ENCODE results near the gene ASS1.

The ASS1 gene

GRCh38 chr9:130500340-130501180, 55.8 kb downstream of the ASS1 start:
- DNase-seq: no peak

DNA sequence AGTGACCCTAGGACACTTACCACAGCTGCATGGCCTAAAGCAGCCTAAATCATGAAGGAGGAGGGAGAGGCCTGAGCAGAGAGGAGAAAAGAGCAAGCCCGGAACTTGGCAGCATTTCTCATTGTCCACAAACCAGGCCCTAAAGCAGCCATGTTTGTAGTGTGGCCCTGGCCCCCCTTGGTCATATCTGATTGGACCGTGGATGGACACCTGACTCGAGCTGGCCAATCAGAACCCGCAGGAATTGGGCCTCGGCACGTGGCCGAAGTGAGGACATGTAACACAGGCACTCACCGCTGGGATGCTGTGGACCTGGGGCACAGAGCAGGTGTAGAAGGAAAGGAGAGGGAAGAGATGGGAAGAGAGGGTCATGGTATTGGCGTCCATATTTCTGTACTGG, 56.9 kb downstream of the ASS1 start:
- DNase-seq: no peak

- no peak for DNase-seq
These were observed 63.5 kb downstream of the ASS1 start for GRCh38 chr9:130508218-130508617.

GRCh38 chr9:130512199-130512598, 67.4 kb downstream of the ASS1 start:
- DNase-seq: no peak

GRCh38 chr9:130513078-130513477, 68.3 kb downstream of the ASS1 start:
- no peak for DNase-seq

GRCh38 chr9:130518233-130518632, 73.5 kb downstream of the ASS1 start:
- no peak for DNase-seq

- DNase-seq: no peak
These were observed 74.4 kb downstream of the ASS1 start for GRCh38 chr9:130518943-130519799.

GRCh38 chr9:130519927-130520326, 75.2 kb downstream of the ASS1 start:
- no peak for DNase-seq

GRCh38 chr9:130521715-130522114, 77.0 kb downstream of the ASS1 start:
- no peak for DNase-seq

DNA sequence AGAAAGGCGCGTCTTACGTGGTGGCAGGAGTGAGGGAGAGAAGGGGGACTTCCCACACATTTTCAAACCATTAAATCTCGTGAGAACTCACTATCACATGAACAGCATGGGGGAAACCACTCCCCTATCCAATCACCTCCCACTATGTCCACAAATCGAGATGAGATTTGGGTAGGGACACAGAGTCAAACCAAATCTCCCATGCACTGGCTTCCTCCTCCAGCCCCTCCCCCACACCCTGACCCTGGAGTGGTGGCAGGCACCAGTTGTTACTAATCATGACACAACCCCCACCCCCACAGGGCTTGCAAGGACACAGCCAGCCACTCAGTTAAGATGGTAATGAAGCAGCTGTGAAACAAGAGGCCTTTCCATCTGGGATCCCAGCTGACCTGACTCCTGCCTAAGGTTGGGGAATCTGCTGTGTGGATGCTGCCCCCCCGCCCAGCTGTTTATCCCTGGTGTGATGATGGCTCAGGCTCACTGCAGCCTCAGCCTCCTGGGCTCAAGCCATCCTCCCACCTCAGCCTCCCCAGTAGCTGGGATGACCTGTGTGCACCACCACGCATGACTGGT, 77.6 kb downstream of the ASS1 start:
- DNase-seq: no peak

DNA sequence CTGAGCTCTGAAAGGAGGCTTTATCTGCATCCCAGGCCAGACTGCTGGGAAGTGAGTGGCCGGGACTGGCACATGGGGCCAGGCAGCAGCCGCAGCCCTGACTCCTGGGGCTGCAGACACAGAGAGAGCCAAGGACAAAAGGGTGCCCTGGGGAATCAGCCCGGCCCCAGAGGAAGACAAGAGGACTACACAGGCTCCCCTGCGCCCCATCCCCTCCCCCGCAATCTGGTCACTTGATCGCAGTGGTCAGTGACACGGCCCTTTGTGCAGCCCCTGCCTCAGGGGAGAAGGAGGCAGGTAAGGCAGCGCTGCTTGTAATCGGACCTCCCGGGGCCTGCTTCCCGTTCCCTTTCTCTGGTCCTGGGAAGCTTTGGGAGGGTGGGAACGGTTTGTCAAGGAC, 79.2 kb downstream of the ASS1 start:
- DNase-seq: no peak

DNA sequence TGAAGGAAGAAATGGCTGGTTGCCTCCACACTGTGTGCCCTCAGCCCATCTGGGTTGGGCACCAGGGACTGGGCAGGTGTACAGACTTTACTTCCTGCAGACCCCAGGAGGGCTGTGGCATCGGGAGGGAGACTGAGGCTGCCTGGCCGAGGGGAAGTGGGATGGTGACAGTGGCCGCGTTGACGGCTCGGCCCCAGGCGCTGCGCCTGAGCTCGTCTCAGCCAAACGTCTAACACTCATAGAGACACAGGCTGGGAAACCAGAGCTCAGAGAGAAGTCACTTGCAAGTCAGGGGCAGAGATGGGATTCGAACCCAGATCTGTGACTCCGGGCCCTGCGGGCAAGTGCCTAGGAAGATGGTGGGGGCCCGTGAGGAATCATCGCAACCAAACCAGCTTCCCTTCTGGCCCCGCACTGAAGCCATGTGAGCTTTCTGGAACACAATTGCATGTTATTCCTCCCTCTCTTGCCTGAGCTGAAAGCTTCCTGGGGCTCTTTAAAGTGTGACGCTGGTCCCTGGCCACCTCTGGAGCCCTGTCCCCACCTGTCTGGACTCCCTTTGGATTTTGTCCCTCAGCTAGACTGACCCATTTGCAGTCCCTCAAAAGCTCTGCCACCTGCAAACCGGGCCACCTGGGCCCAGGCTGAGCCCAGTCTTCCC, 81.6 kb downstream of the ASS1 start:
- no peak for DNase-seq

DNA sequence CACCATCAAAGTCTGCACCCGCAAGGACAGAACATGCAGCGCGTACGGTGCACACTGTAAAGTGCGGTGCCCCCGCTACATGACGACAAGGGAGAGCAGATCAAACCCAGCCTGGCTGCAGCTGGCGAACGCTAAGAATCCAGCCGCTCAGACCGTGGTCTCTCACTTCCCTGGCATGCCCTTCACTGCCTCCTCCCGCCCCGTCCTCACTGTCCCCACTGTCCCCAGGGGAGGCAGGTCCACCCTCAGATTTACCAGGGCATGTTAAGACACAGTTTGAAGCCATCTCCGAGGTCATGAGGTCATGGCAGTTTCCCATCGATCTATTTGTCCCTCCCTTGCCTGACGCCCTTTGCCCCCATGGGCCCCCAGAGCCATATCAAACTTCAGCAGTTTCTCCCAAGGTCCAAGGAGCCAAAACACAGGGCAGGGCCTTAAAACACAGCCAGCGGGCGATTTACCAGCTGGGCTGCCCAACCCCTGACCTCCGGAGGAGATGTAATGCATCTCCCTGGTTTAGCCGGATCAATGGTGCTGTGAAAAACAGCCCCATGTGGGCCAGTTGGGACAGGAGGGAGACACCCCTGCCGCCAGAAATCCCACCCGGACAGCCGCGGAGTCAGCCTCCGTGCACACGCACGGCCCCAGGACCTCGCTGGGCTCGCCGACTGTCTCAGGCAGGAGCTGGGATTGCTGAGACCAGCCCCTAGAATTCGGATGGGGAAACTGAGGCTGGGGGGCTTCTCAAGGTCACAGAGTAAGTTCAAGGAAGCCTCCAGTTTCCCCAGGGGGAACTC, 82.3 kb downstream of the ASS1 start:
- no peak for DNase-seq

GRCh38 chr9:130527651-130528310, 83.0 kb downstream of the ASS1 start:
- no peak for DNase-seq

DNA sequence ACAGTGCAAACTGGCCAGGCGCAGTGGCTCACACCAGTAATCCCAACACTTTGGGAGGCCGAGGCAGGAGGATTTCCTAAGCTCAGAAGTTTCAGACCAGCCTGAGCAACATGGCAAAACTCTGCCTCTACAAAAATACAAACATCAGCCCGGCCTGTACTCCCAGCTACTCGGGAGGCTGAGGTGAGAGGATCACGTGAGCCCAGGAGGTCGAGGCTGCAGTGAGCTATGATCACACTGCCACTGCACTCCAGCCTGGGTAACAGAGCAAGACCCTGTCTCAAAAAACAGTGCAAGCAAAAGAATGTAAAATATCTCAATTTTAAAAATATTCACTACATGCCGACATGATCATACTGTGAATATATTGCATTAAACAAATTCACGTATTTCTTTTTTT, 83.9 kb downstream of the ASS1 start:
- DNase-seq: no peak

GRCh38 chr9:130530938-130531337, 86.2 kb downstream of the ASS1 start:
- DNase-seq: no peak

DNA sequence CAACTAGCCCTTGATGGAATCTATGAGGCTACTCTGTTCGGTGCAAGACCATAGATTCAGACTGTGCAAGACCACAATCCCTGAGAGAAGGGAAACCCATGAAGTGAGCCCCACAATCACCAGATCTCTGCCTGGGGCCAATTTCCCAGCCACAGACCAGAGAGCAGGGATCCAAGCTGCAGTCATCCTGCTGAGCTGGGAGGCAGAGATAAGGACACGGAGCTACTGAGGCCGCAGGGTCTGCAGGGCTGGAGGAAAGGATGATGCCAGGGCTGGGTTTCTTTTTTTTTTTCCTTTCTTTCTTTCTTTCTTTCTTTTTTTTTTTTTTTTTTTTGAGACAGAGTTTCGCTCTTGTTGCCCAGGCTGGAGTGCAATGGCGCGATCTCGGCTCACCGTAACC, 86.9 kb downstream of the ASS1 start:
- no peak for DNase-seq

- no peak for DNase-seq
These were observed 87.8 kb downstream of the ASS1 start for GRCh38 chr9:130532426-130533080.

GRCh38 chr9:130535818-130536521, 91.2 kb downstream of the ASS1 start:
- DNase-seq: no peak

DNA sequence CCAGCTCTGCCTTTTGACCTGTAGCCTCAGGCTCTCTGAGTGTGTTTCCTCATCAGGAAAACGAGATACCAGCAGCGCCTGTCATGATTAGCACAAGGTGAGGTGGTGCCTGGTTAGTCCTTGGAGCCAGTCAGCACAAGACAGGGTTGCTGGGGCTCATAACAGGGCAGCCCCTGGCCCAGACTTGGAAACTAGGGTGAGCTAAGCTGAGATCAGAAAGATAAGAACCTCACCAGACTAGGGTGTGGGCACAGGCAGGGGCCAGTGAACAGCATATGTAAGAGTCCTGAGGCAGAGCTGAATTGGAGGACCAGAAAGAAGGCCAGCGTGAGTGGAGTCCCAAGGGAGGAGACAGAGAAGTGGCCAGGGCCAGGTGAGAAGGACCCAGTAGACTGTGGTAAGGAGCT, 91.9 kb downstream of the ASS1 start:
- no peak for DNase-seq

All from activated CD8-positive, alpha-beta memory T cell treated with anti-CD3 and anti-CD28 coated beads, Interleukin-2, amount 50 U/mL, for 48 hours (primary cell).